DOHH2 (cell line): Measurements from ENCODE around the gene SLC44A1.

Experiments used
- H3F3A ChIP-seq: fragments of 200-600 bp; sonication (generic), shearing (Covaris generic); 2 replicates; pipeline ENCODE4 v1.6.0; 2016; ENCODE audit warnings: antibody characterized with exemption, mild to moderate bottlenecking; ENCODE audit not compliant: control insufficient read depth, insufficient read depth
- H3K27ac ChIP-seq: fragments of 200-600 bp; sonication (generic); 2 replicates; pipeline ENCODE4 v1.5.1; 2014; ENCODE audit warnings: low read depth, mild to moderate bottlenecking, low read length, moderate library complexity
- H3K27me3 ChIP-seq: fragments of 200-600 bp; sonication (generic); 2 replicates; pipeline ENCODE4 v1.6.1; 2014; ENCODE audit warnings: mild to moderate bottlenecking, low read length, mixed read lengths; ENCODE audit not compliant: control insufficient read depth
- H3K36me3 ChIP-seq: fragments of 200-600 bp; sonication (generic); 2 replicates; pipeline ENCODE4 v1.6.1; 2014; ENCODE audit warnings: mild to moderate bottlenecking, low read length, moderate library complexity, mixed read lengths; ENCODE audit not compliant: control insufficient read depth
- H3K4me1 ChIP-seq: fragments of 200-600 bp; sonication (generic); 2 replicates; pipeline ENCODE4 v1.6.1; 2014; ENCODE audit warnings: mild to moderate bottlenecking, low read length, mixed read lengths; ENCODE audit not compliant: control insufficient read depth
- H3K4me2 ChIP-seq: fragments of 200-600 bp; sonication (generic); 2 replicates; pipeline ENCODE4 v1.6.0; 2014; ENCODE audit warnings: mild to moderate bottlenecking, low read length, moderate library complexity
- H3K4me3 ChIP-seq: fragments of 200-600 bp; sonication (generic); 2 replicates; pipeline ENCODE4 v1.5.1; 2014; ENCODE audit warnings: mild to moderate bottlenecking, low read length, mixed read lengths
- H3K79me2 ChIP-seq: fragments of 200-600 bp; sonication (generic); 2 replicates; pipeline ENCODE4 v1.6.1; 2014; ENCODE audit warnings: mild to moderate bottlenecking, low read length, mixed read lengths; ENCODE audit not compliant: control insufficient read depth
- H3K9me2 ChIP-seq: fragments of 200-600 bp; sonication (generic); replicated peaks from 2 replicates; pipeline ENCODE4 v1.6.1; 2014; ENCODE audit warnings: mild to moderate bottlenecking, low read length, mixed read lengths; ENCODE audit not compliant: control insufficient read depth
- H3K9me3 ChIP-seq: fragments of 200-600 bp; sonication (generic); 2 replicates; pipeline ENCODE4 v1.6.1; 2014; ENCODE audit warnings: antibody characterized with exemption, low read length, mixed read lengths; ENCODE audit not compliant: control insufficient read depth, insufficient read depth
- H4K20me1 ChIP-seq: fragments of 200-600 bp; sonication (generic); 2 replicates; pipeline ENCODE4 v1.6.0; 2014; ENCODE audit warnings: low read depth, mild to moderate bottlenecking, antibody characterized with exemption, low read length, moderate library complexity; ENCODE audit not compliant: control insufficient read depth, insufficient read depth
- CTCF ChIP-seq: fragments of 200-600 bp; sonication (generic); IDR thresholded peaks from one replicate; pipeline ENCODE4 v1.5.1; 2014; ENCODE audit warnings: antibody characterized with exemption, mild to moderate bottlenecking, low read depth, low read length; ENCODE audit not compliant: poor library complexity, severe bottlenecking
- EZH2phosphoT487 ChIP-seq: fragments of 200-600 bp; sonication (generic); IDR thresholded peaks from 2 replicates; pipeline ENCODE4 v1.6.1; 2017; ENCODE audit warnings: borderline replicate concordance, mild to moderate bottlenecking, antibody characterized with exemption, low read length, moderate library complexity, mixed read lengths

The SLC44A1 gene

GRCh38 chr9:105332471-105332870 lies 88.0 kb downstream of the SLC44A1 start:
- no peaks in the 10 kb centered on the region for H4K20me1 ChIP-seq
- H3F3A ChIP-seq, result no peaks in the 10 kb centered on the region
- H3K79me2 ChIP-seq, result no peaks in the 10 kb centered on the region
- no peak overlapping the region for H3K27ac ChIP-seq
- no peaks in the 10 kb centered on the region for H3K27me3 ChIP-seq
- no peak for TF ChIP-seq CTCF
- TF ChIP-seq EZH2phosphoT487, result no peak
- peaks cover 16% of the 10 kb centered on the region for H3K4me1 ChIP-seq
- H3K4me3 ChIP-seq, result no peak overlapping the region
- H3K36me3 ChIP-seq, result peaks cover 9% of the 10 kb centered on the region; the same call in 1 of the 2 replicates
- no peaks in the 10 kb centered on the region for H3K9me2 ChIP-seq
- H3K4me2 ChIP-seq, result no peak overlapping the region
- H3K9me3 ChIP-seq, result no peaks in the 10 kb centered on the region

DNA sequence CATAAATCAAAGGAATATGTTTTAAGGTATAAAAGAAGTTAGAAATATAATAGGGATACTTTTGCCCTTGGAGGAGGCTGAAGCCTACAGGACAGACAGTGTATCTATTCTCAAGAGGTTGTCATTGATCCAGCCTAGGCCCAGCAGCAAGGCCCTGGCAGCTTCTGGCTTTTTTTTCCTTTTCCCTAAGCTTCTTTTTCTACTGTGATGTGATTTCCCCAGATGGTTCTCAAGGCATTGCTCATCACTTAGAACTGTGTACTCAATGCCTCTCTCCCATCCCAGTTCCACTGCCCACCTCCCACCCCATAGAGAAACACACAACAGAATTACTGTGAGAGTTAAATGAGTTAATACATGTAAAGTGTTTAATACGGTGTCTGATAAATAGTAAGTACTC lies 88.6 kb downstream of the SLC44A1 start:
- H3K4me1 ChIP-seq, result peaks cover 16% of the 10 kb centered on the region
- no peak overlapping the region for H3K27ac ChIP-seq
- peaks cover 10% of the 10 kb centered on the region; the same call in 1 of the 2 replicates for H3K36me3 ChIP-seq
- H4K20me1 ChIP-seq, result no peaks in the 10 kb centered on the region
- TF ChIP-seq CTCF (no peak), EZH2phosphoT487 (no peak)
- no peak overlapping the region for H3K4me2 ChIP-seq
- H3K79me2 ChIP-seq, result no peaks in the 10 kb centered on the region
- H3K27me3 ChIP-seq, result no peaks in the 10 kb centered on the region
- H3K4me3 ChIP-seq, result no peak overlapping the region
- H3F3A ChIP-seq, result no peaks in the 10 kb centered on the region
- H3K9me3 ChIP-seq, result no peaks in the 10 kb centered on the region
- no peaks in the 10 kb centered on the region for H3K9me2 ChIP-seq

- no peak overlapping the region for H3K4me2 ChIP-seq
- peaks cover 10% of the 10 kb centered on the region; the same call in 1 of the 2 replicates for H3K36me3 ChIP-seq
- H3K4me3 ChIP-seq, result no peak overlapping the region
- peaks cover 16% of the 10 kb centered on the region for H3K4me1 ChIP-seq
- H3K9me2 ChIP-seq, result no peaks in the 10 kb centered on the region
- H3F3A ChIP-seq, result no peaks in the 10 kb centered on the region
- H4K20me1 ChIP-seq, result no peaks in the 10 kb centered on the region
- H3K27ac ChIP-seq, result no peak overlapping the region
- TF ChIP-seq EZH2phosphoT487 (no peak), CTCF (no peak)
- no peaks in the 10 kb centered on the region for H3K9me3 ChIP-seq
- H3K27me3 ChIP-seq, result no peaks in the 10 kb centered on the region
- H3K79me2 ChIP-seq, result no peaks in the 10 kb centered on the region
Measured at GRCh38 chr9:105333811-105334210, 89.4 kb downstream of the SLC44A1 start.

GRCh38 chr9:105338308-105338707 lies 93.9 kb downstream of the SLC44A1 start:
- Histone ChIP-seq H3K4me2 (no peak overlapping the region), H3K27ac (no peak overlapping the region), H3K9me2 (no peaks in the 10 kb centered on the region), H3K27me3 (no peaks in the 10 kb centered on the region), H3K4me1 (peaks cover 6% of the 10 kb centered on the region), H3K9me3 (no peaks in the 10 kb centered on the region), H3K79me2 (no peaks in the 10 kb centered on the region), H4K20me1 (no peaks in the 10 kb centered on the region), H3F3A (no peaks in the 10 kb centered on the region), H3K4me3 (no peak overlapping the region), H3K36me3 (peaks cover 10% of the 10 kb centered on the region; the same call in 1 of the 2 replicates)
- TF ChIP-seq CTCF, result no peak
- TF ChIP-seq EZH2phosphoT487, result no peak
